ENCODE measurements around the gene TLR1. TPM values are rescaled to one million over a fixed set of nuclear protein-coding genes. Genes with fewer than 3 reads are reported as not detected.

TLR1 gene
- polyA plus RNA-seq, 1 donor from 2014 or later, result not detected

DNA sequence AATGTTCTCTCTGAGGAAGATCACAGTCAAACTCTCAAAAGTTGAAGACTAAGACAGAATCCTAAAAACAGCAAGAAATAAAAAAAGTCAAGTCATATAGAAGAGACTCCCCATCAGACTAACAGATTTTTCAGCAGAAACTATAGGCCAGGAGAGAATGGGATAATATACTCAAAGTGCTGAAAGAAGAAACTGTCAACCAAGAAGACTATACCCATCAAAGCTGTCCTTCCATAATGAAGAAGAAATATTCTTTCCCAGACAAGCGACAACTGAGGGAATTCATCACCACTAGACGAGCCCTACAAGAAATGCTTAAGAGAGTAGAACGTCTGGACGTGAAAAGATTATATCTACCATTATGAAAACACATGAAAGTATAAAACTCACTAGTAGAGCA, 30.0 kb upstream of the TLR1 start:
- TF ChIP-seq SMC3 (conservative IDR thresholded peaks at IDR 0.05; ENCODE audit: poor library complexity) (no peak), EZH2 (IDR thresholded peaks at IDR 0.05; ENCODE audit: borderline replicate concordance, insufficient read depth, low read length, poor library complexity, severe bottlenecking) (no peak)
- TF ChIP-seq, protein P1, sequence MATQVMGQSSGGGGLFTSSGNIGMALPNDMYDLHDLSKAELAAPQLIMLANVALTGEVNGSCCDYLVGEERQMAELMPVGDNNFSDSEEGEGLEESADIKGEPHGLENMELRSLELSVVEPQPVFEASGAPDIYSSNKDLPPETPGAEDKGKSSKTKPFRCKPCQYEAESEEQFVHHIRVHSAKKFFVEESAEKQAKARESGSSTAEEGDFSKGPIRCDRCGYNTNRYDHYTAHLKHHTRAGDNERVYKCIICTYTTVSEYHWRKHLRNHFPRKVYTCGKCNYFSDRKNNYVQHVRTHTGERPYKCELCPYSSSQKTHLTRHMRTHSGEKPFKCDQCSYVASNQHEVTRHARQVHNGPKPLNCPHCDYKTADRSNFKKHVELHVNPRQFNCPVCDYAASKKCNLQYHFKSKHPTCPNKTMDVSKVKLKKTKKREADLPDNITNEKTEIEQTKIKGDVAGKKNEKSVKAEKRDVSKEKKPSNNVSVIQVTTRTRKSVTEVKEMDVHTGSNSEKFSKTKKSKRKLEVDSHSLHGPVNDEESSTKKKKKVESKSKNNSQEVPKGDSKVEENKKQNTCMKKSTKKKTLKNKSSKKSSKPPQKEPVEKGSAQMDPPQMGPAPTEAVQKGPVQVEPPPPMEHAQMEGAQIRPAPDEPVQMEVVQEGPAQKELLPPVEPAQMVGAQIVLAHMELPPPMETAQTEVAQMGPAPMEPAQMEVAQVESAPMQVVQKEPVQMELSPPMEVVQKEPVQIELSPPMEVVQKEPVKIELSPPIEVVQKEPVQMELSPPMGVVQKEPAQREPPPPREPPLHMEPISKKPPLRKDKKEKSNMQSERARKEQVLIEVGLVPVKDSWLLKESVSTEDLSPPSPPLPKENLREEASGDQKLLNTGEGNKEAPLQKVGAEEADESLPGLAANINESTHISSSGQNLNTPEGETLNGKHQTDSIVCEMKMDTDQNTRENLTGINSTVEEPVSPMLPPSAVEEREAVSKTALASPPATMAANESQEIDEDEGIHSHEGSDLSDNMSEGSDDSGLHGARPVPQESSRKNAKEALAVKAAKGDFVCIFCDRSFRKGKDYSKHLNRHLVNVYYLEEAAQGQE (IDR thresholded peaks at IDR 0.05; ENCODE audit: borderline replicate concordance), result no peak
- Histone ChIP-seq H3K9me3 (ENCODE audit: low read length) (no peaks in the 10 kb centered on the region), H3K9me2 (ENCODE audit: insufficient read depth, low read length) (no peaks in the 10 kb centered on the region), H3K27me3 (ENCODE audit: insufficient read depth, low read depth, low read length) (no peaks in the 10 kb centered on the region), H3K27ac (ENCODE audit: low read length) (no peak overlapping the region), H4K20me1 (ENCODE audit: insufficient read depth) (no peaks in the 10 kb centered on the region), H3F3A (ENCODE audit: insufficient read depth, low read length, poor library complexity, severe bottlenecking) (no peaks in the 10 kb centered on the region), H3K4me3 (ENCODE audit: low read length) (no peak overlapping the region), H2AFZ (ENCODE audit: low read depth, low read length) (no peak overlapping the region), H3K79me2 (replicated peaks; ENCODE audit: insufficient read depth, low read length) (no peaks in the 10 kb centered on the region), H3K36me3 (ENCODE audit: insufficient read depth, low read length) (no peaks in the 10 kb centered on the region), H3K9ac (ENCODE audit: low read length) (no peak overlapping the region), H3K4me2 (ENCODE audit: low read length) (no peak overlapping the region)

DNA sequence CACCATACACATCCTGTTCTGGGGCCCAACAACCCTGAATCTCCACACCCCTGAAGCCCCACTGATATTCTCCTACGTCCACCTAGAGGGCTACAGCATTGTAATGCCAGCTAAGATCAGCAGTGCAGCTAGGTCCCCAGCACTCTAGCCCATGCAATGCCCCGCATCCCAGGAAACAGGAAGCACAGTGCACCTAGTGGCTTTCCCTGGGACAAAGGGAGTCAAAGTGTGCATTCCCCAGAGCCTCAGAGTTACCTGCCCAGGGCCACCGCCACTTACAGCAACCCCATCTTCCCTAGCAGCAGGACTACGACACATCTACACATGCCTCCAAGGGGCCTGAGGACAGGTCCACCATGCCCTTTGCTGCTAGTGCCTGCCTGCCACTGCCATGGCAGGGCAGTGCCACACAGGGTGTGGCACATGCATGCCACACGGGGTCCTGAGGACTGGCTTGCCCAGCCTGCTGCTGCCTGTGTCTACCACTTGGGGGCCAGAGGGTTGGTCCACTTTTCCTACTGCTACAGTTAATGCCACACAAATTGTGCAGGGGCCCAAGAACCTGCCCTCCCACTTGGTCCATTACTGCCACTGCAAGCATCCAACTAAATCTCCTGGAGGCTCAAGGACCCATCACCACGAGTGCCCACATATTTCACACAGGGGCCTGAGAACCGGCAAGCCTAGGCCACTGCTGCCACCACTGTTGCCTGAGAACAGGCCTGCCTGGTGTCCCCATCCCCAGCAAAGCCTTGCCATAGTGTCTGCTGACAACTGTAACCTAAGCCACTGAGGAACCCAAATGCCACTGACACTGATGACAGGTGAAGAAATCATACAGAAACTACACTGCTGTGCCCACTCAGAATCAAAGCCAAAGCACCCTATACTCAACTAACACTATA, 28.3 kb upstream of the TLR1 start:
- H4K20me1 ChIP-seq (ENCODE audit: insufficient read depth), result no peaks in the 10 kb centered on the region
- no peak overlapping the region for H3K9ac ChIP-seq (ENCODE audit: low read length)
- no peak overlapping the region for H3K27ac ChIP-seq (ENCODE audit: low read length)
- TF ChIP-seq EZH2 (IDR thresholded peaks at IDR 0.05; ENCODE audit: borderline replicate concordance, insufficient read depth, low read length, poor library complexity, severe bottlenecking) (no peak), MXI1 (conservative IDR thresholded peaks at IDR 0.05; ENCODE audit: poor library complexity, severe bottlenecking) (no peak), RAD21 (conservative IDR thresholded peaks at IDR 0.05) (no peak), EP300 (conservative IDR thresholded peaks at IDR 0.05; ENCODE audit: poor library complexity, severe bottlenecking) (no peak), TAF1 (IDR thresholded peaks at IDR 0.05; ENCODE audit: low read depth) (no peak), POLR2AphosphoS5 (IDR thresholded peaks at IDR 0.05) (no peak), SMC3 (conservative IDR thresholded peaks at IDR 0.05; ENCODE audit: poor library complexity) (no peak)
- TF ChIP-seq, protein P2, sequence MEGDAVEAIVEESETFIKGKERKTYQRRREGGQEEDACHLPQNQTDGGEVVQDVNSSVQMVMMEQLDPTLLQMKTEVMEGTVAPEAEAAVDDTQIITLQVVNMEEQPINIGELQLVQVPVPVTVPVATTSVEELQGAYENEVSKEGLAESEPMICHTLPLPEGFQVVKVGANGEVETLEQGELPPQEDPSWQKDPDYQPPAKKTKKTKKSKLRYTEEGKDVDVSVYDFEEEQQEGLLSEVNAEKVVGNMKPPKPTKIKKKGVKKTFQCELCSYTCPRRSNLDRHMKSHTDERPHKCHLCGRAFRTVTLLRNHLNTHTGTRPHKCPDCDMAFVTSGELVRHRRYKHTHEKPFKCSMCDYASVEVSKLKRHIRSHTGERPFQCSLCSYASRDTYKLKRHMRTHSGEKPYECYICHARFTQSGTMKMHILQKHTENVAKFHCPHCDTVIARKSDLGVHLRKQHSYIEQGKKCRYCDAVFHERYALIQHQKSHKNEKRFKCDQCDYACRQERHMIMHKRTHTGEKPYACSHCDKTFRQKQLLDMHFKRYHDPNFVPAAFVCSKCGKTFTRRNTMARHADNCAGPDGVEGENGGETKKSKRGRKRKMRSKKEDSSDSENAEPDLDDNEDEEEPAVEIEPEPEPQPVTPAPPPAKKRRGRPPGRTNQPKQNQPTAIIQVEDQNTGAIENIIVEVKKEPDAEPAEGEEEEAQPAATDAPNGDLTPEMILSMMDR (IDR thresholded peaks at IDR 0.05; ENCODE audit: poor library complexity, severe bottlenecking), result no peak
- TF ChIP-seq, protein P1 (IDR thresholded peaks at IDR 0.05; ENCODE audit: borderline replicate concordance), result no peak
- no peaks in the 10 kb centered on the region for H3K79me2 ChIP-seq (replicated peaks; ENCODE audit: insufficient read depth, low read length)
- no peaks in the 10 kb centered on the region for H3K9me3 ChIP-seq (ENCODE audit: low read length)
- no peak overlapping the region for H3K4me2 ChIP-seq (ENCODE audit: low read length)
- H2AFZ ChIP-seq (ENCODE audit: low read depth, low read length), result no peak overlapping the region
- no peaks in the 10 kb centered on the region for H3K27me3 ChIP-seq (ENCODE audit: insufficient read depth, low read depth, low read length)
- H3K4me3 ChIP-seq (ENCODE audit: low read length), result no peak overlapping the region
- no peaks in the 10 kb centered on the region for H3F3A ChIP-seq (ENCODE audit: insufficient read depth, low read length, poor library complexity, severe bottlenecking)
- H3K9me2 ChIP-seq (ENCODE audit: insufficient read depth, low read length), result no peaks in the 10 kb centered on the region
- H3K36me3 ChIP-seq (ENCODE audit: insufficient read depth, low read length), result no peaks in the 10 kb centered on the region

Measured in neural cell (in vitro differentiated cells).